Muscle layer of duodenum (tissue), 2 donors: Measurements from ENCODE around the gene PTBP1.
A peak's percentile ranks its signal among the peaks of the same experiment; 100 is the strongest.

Experiments used
- H3K27ac ChIP-seq: one replicate; pipeline ENCODE4 v1.7.0; 2013; ENCODE audit warnings: mild to moderate bottlenecking, low read length
- H3K27me3 ChIP-seq: one replicate; pipeline ENCODE4 v1.7.0; 2013; ENCODE audit warnings: low read depth, mild to moderate bottlenecking, control low read depth, low read length
- H3K36me3 ChIP-seq, 2 donors: one replicate each; pipeline ENCODE4 v1.7.0; 2013; ENCODE audit warnings: low read length in 2 of 2, control low read depth in 1 of 2, mild to moderate bottlenecking in 1 of 2; ENCODE audit not compliant: insufficient read depth in 2 of 2, control insufficient read depth in 1 of 2
- H3K4me1 ChIP-seq, 2 donors: one replicate each; pipeline ENCODE4 v1.7.0; 2013; ENCODE audit warnings: low read length in 2 of 2, mild to moderate bottlenecking in 2 of 2, control low read depth in 1 of 2, moderate library complexity in 1 of 2; ENCODE audit not compliant: insufficient read depth in 2 of 2, control insufficient read depth in 1 of 2
- H3K4me3 ChIP-seq, 2 donors: one replicate each; pipeline ENCODE4 v1.7.0; 2013; ENCODE audit warnings: low read length in 2 of 2, low read depth in 1 of 2, mild to moderate bottlenecking in 1 of 2
- H3K9me3 ChIP-seq, 2 donors: one replicate each; pipeline ENCODE4 v1.7.0; 2013; ENCODE audit warnings: low read length in 2 of 2, control low read depth in 1 of 2, mild to moderate bottlenecking in 1 of 2; ENCODE audit not compliant: control insufficient read depth in 1 of 2
- donor health status: healthy.

The PTBP1 gene

DNA sequence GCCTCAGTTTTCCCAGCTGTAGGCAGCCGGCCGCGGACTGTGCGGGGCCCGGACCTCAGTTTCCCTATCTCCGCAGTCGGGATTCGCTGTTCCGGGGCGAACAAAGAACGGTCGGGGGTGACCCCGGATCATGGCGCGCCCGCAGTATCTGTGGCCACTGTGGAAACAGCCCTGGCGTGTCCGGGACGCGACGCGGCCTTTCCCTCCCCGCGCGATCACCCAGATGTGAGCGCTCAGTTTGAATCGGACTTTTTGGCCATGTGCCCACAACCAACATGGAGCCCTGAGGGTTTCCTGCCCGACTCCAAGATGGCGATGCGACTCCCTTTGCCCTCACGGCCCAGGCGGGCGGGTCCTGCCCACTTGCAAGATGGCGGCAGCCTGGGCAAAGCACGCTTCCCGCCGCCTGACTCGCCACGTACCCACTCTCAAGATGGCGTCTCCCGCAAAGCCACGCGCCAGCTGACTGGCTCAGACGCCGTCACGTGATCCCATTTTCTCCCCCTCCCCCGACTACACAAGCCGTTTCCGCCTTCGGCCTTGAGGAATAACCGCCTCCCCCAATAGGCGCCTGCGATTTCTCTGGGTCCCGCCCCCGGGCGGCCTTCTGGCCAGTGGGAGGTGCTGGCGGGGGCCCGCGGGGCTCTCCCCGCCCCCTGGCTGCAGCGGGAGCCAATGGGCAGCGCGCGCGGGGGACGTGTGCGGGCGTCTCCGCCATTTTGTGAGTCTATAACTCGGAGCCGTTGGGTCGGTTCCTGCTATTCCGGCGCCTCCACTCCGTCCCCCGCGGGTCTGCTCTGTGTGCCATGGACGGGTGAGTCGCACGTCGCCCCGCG lies at the start of gene PTBP1:
Gene PTBP1 (plus strand): TSS at position 761 of the 836 bp plus-strand sequence. CDS start 46 bp downstream, at position 807.
- Histone ChIP-seq H3K4me3 (peak within 1 kb of the TSS; percentile 84 to 90), H3K9me3 (no peaks in the 10 kb centered on the region), H3K36me3 (peaks cover 0 to 6% of the 10 kb centered on the region in 2 donors), H3K27ac (peak within 1 kb of the TSS; percentile 72), H3K4me1 (peaks cover 16 to 44% of the 10 kb centered on the region in 2 donors), H3K27me3 (no peaks in the 10 kb centered on the region)

GRCh38 chr19:748274-748598 lies 49.0 kb upstream of the PTBP1 start:
- peaks cover 0 to under 1% of the 10 kb centered on the region in 2 donors for H3K4me1 ChIP-seq
- H3K9me3 ChIP-seq = peaks cover 0 to 7% of the 10 kb centered on the region in 2 donors
- H3K4me3 ChIP-seq = no peak overlapping the region
- H3K27ac ChIP-seq = peak overlapping the region; percentile 51
- H3K27me3 ChIP-seq = no peaks in the 10 kb centered on the region
- H3K36me3 ChIP-seq = peaks cover 0 to 22% of the 10 kb centered on the region in 2 donors

DNA sequence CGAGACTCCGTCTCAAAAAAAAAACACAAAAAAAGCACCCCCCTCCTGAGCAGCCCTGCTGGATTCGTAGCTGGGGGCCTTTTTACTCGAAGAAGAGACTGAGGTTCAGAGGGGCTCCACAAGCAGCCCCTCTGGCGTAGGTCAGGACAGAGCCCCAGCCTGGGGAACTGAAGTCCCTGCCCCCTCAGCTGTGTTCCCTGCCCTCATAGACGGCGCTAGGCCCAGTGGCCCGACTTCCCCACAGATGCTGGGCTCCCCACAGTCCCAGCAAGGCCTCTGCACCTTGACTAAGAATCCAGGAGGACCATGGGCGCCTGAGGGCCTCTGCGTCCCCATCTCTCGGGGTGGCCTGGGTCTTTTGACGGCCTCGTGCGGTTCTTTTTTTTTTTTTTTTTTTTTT lies 47.4 kb upstream of the PTBP1 start:
- Histone ChIP-seq H3K27ac (no peak overlapping the region), H3K9me3 (peaks cover 0 to 7% of the 10 kb centered on the region in 2 donors), H3K4me3 (no peak overlapping the region), H3K27me3 (no peaks in the 10 kb centered on the region), H3K36me3 (peaks cover 0 to 22% of the 10 kb centered on the region in 2 donors), H3K4me1 (no peaks in the 10 kb centered on the region)

GRCh38 chr19:750640-751423 lies 46.4 kb upstream of the PTBP1 start, which contains the start of gene MISP:
Gene MISP (plus strand): TSS chr19:751112. CDS start chr19:756947, 5,835 bp downstream.
- H3K27ac ChIP-seq = peak within 1 kb of the TSS; percentile 87
- peak within 1 kb of the TSS in 1 of 2 donors; percentile 42 for H3K4me3 ChIP-seq
- no peaks in the 10 kb centered on the region for H3K27me3 ChIP-seq
- peaks cover 0 to 7% of the 10 kb centered on the region in 2 donors for H3K9me3 ChIP-seq
- no peaks in the 10 kb centered on the region for H3K4me1 ChIP-seq
- peaks cover 0 to 22% of the 10 kb centered on the region in 2 donors for H3K36me3 ChIP-seq

GRCh38 chr19:751501-752341 lies 45.5 kb upstream of the PTBP1 start:
- H3K4me1 ChIP-seq = no peaks in the 10 kb centered on the region
- peaks cover 0 to 7% of the 10 kb centered on the region in 2 donors for H3K9me3 ChIP-seq
- H3K27ac ChIP-seq = peak overlapping the region; percentile 87
- no peaks in the 10 kb centered on the region for H3K27me3 ChIP-seq
- H3K36me3 ChIP-seq = peaks cover 0 to 14% of the 10 kb centered on the region in 2 donors
- H3K4me3 ChIP-seq = peak overlapping the region in 1 of 2 donors; percentile 42

GRCh38 chr19:752652-753517 lies 44.4 kb upstream of the PTBP1 start:
- Histone ChIP-seq H3K4me3 (peak overlapping the region in 1 of 2 donors; percentile 31), H3K27ac (peak overlapping the region; percentile 73), H3K27me3 (no peaks in the 10 kb centered on the region), H3K4me1 (no peaks in the 10 kb centered on the region), H3K9me3 (peaks cover 0 to 3% of the 10 kb centered on the region in 2 donors), H3K36me3 (peaks cover 0 to 4% of the 10 kb centered on the region in 2 donors)

GRCh38 chr19:754530-754929 lies 42.7 kb upstream of the PTBP1 start:
- Histone ChIP-seq H3K27ac (no peak overlapping the region), H3K4me1 (no peaks in the 10 kb centered on the region), H3K27me3 (no peaks in the 10 kb centered on the region), H3K36me3 (no peaks in the 10 kb centered on the region), H3K4me3 (no peak overlapping the region), H3K9me3 (peaks cover 0 to 11% of the 10 kb centered on the region in 2 donors)

DNA sequence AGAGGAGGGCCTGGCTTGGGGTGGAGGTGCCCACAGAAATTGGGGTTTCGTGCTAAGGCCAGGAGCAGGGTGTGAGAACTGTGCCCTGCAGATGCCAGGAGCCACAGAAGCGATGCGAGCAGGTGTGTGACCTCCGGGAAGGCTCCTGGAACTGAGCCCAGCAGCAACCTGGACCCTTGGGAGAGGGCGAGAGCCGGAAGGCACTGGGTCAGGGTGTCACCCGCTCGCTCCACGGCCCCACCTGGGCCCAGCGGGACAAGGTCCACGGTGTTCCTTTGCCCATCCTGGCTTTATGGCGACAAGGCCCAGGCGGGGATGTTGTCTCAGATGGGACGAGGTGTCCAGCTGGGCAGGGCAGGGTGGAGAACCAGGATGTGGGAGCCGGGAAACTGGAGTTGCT lies 42.2 kb upstream of the PTBP1 start:
- no peak overlapping the region for H3K4me3 ChIP-seq
- H3K9me3 ChIP-seq = peaks cover 0 to 11% of the 10 kb centered on the region in 2 donors
- H3K36me3 ChIP-seq = no peaks in the 10 kb centered on the region
- no peak overlapping the region for H3K27ac ChIP-seq
- H3K27me3 ChIP-seq = no peaks in the 10 kb centered on the region
- no peaks in the 10 kb centered on the region for H3K4me1 ChIP-seq

GRCh38 chr19:756236-756635 lies 41.0 kb upstream of the PTBP1 start:
- Histone ChIP-seq H3K4me3 (no peak overlapping the region), H3K36me3 (no peaks in the 10 kb centered on the region), H3K9me3 (peaks cover 0 to 11% of the 10 kb centered on the region in 2 donors), H3K27ac (no peak overlapping the region), H3K4me1 (no peaks in the 10 kb centered on the region), H3K27me3 (no peaks in the 10 kb centered on the region)
